Activated CD4-positive, CD25-positive, alpha-beta regulatory T cell (primary cell): ENCODE measurements around the gene TAMM41.
"Not testable (repeated sequence)": the region's sequence is repeated elsewhere in the genome, so short reads cannot be mapped to it uniquely, and the experiment has no call there.

Experiments
- DNase-seq, 4 experiments: peaks; one replicate each; lab custom pipeline; 2025; lab: John Stamatoyannopoulos, UW

The TAMM41 gene

DNA sequence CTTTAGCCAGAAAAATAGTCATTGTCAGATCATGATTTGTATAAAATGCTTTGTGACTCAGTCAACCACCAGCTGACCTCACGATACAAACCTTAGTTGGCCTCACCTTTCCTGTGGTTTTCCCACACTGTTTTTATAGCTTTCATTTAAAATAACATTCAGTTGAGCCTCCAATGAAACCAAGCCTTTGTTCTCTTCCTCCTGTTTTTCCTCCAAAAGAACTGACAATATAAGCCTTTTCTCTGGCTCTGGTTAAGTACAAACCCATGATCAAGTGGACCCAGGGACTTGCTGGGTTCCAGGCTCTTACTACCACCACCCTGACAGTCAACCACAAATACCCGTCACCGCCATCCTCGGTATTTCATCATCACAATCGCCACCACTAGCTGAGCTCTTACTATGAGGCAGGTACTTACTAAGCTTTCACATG lies 81.7 kb downstream of the TAMM41 start:
- DNase-seq = no peak

DNA sequence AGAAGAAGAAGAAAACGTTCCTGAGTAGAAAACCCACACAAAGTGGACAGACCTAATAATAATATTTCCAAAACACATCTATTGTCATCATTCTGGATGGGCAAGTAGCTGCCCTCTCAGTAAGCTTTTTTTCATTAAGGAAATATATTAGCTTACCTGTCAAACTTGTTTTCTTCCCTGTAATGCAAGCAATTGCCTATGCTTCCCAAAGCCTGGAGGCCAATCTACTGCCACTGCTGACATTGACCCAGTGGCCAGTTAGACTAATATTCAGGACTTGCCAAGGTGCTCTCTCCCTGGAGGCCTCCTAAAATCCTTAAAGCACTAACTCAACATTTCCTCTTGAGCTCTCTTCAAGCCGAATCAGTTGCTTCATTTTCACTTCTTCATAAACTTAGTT lies 86.7 kb downstream of the TAMM41 start:
- DNase-seq = no peak

DNA sequence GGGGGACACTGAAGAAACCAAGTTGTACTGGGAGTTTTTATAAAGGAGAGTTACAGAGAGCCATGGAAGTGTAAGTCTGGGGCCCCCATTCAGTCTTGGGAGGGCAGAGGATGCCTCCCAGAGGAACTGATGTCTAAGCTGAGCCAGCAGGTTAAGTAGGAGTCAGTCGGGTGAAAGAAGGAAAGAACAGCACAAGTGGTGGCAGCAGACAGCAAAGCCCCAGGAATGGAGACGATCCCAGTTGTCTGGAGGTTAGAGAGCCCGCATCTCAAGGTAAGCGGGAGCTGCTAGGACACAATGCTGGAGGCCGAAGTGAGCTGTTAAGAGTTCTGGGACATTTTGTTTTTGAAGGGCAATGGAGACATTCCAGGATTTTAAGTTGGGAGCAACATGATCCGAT lies 88.8 kb downstream of the TAMM41 start:
- no peak for DNase-seq

DNA sequence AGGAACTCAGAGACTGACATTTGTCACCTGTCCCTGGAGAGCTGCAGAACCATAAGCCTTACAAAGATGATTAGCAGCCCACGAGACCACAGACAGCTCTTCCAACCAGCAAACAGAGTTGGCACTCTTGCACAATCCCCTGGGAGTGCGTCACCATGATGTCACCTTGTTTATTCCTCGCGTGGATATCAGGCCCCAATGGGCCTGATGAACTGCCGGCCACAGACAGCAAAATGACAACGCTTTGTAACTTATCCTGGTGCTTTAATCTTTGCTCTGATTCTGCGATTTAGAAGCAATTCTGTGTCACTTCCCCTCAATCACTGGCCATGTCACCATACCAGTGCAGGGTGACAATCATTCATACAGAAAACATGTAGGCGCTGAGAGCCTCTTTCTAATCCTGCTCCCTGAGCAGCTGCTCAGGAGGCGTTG lies 89.2 kb downstream of the TAMM41 start:
- DNase-seq = no peak

DNA sequence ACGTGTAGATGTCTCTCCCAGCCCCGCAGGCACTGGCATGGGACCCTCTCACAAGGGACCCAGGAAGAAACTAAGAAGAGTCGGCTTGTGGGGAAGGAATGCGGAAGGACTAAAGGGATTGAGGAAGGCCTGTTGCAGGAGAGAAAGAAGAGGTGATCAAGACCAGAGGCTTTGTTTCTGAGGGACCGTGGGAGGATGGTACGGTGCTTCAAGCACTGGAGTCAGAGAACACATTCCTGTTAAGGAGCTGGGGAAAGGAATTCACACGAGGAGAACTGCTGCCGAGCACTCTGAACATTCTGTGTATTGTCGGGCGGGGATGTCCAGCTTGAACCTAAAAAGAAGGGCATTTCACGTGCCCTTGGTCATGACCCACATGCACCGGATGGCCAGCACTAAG lies 91.4 kb downstream of the TAMM41 start:
- no peak for DNase-seq

DNA sequence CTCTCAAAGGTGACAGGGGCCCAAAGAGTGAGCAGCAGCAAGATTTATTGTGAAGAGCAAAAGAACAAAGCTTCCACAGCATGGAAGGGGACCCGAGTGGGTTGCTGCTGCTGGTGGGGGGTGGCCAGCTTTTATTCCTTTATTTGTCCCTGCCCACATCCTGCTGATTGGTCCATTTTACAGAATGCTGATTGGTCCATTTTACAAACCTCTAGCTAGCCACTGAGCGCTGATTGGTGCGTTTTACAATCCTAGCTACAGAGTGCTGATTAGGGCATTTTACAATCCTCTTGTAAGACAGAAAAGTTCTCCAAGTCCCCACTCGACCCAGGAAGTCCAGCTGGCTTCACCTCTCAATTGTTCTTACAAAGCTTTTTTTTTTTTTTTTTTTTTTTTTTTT lies 94.4 kb downstream of the TAMM41 start:
- not testable (repeated sequence) for DNase-seq

DNA sequence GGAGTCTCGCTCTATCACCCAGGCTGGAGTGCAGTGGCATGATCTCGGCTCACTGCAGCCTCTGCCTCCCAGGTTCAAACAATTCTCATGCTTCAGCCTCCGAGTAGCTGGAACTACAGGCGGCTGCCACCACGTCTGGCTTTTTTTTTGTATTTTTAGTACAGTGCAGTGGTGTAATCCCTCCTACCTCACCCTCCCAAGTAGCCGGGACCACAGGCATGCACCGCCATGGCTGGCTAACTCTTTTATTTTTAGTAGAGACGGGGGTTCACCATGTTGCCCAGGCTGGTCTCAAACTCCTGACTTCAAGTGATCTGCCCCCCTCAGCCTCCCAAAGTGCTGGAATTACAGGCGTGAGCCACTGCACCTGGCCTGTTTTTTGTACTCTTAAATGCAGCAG lies 98.4 kb downstream of the TAMM41 start:
- DNase-seq = not testable (repeated sequence)
